ENCODE measurements around the gene DEPDC5. TPM values are rescaled to one million over a fixed set of nuclear protein-coding genes. Genes with fewer than 3 reads are reported as not detected.

DEPDC5 gene
- total RNA-seq, 4 donors from 2014 or later: 11.7 to 15.4 (median 13.3) TPM

DNA sequence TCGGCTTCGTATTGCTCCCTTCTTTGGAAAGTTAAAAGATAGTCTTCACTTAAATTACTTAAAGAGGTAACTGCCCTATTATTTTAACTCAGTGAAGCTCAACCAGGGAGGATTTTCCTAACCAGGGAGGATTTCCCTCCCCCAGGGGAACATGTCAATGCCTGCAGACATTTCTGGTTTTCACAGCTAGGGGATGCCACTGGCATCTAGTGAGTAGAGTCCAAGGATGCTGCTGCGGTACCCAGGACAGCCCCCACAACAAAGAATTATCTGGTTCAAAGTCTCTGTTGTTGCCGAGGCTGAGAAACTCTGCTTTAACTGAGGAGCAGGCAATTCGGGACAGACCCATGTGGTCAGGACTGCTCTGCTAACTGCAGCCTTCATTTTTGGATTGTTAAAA, 82.2 kb downstream of the DEPDC5 start:
- 81 to 88% methylated on average over 5 of the region's 5 CpGs for WGBS, 2 donors
- no peak for DNase-seq (ENCODE audit: low spot score in 2 of 2)
- no peak for TF ChIP-seq POLR2A (IDR thresholded peaks at IDR 0.05)
- TF ChIP-seq, protein P1, sequence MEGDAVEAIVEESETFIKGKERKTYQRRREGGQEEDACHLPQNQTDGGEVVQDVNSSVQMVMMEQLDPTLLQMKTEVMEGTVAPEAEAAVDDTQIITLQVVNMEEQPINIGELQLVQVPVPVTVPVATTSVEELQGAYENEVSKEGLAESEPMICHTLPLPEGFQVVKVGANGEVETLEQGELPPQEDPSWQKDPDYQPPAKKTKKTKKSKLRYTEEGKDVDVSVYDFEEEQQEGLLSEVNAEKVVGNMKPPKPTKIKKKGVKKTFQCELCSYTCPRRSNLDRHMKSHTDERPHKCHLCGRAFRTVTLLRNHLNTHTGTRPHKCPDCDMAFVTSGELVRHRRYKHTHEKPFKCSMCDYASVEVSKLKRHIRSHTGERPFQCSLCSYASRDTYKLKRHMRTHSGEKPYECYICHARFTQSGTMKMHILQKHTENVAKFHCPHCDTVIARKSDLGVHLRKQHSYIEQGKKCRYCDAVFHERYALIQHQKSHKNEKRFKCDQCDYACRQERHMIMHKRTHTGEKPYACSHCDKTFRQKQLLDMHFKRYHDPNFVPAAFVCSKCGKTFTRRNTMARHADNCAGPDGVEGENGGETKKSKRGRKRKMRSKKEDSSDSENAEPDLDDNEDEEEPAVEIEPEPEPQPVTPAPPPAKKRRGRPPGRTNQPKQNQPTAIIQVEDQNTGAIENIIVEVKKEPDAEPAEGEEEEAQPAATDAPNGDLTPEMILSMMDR (IDR thresholded peaks at IDR 0.05): no peak
- H3K4me3 ChIP-seq (ENCODE audit: low read depth, poor library complexity, severe bottlenecking): no peak overlapping the region
- intact Hi-C loops (cut with DNase I; ENCODE audit: low total_unique reads): no loop called here

DNA sequence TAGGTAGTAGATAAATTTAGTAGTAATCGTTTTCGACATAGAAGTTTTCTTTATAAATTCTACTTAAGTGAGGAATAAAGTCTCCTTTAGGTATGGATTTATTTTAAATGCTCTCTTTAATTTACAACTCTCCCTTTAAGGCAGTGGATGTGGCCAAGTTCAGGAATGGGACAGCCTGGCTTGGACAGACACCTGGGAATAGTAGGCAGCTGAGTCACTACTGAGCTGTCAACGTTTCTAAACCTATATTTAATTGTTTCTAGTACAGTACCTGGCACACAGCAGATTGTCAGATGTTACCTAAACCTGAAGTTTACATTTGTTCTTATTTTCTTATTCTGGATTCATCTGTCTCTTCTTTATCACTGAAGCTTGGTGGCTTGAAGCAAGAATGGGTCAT, 85.1 kb downstream of the DEPDC5 start:
- H3K4me3 ChIP-seq (ENCODE audit: low read depth, poor library complexity, severe bottlenecking): no peak overlapping the region
- DNase-seq (ENCODE audit: low spot score in 2 of 2): no peak
- TF ChIP-seq, protein P1 (IDR thresholded peaks at IDR 0.05): no peak
- TF ChIP-seq POLR2A (IDR thresholded peaks at IDR 0.05): no peak
- intact Hi-C loops (cut with DNase I; ENCODE audit: low total_unique reads): no loop called here
- WGBS, 2 donors: 69 to 74% methylated on average over 3 of the region's 3 CpGs

DNA sequence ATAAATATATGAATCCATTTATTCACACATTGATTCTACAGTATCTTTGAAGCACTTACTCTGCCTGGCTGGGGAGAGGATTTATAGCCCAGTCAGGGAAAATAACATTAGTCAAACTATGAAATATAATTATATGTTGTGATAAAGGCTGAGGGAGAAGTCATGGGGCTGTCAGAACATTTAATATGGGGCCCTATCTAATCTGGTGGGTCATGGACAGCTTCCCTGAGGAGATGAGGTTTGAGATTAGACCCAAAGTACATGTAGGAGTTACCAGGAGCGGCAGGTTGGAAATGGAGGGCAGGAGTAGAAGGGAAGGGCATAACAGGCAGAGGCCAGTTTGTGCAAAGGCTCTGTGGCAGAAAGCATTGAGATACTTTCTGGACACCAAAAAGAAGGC, 86.2 kb downstream of the DEPDC5 start:
- no peak for DNase-seq (ENCODE audit: low spot score in 2 of 2)
- whole genome bisulfite sequencing, 2 donors: 89 to 100% methylated on average over 1 of the region's 1 CpG
- TF ChIP-seq, protein P1 (IDR thresholded peaks at IDR 0.05): no peak
- TF ChIP-seq POLR2A (IDR thresholded peaks at IDR 0.05): no peak
- intact Hi-C loops (cut with DNase I; ENCODE audit: low total_unique reads): no loop called here
- H3K4me3 ChIP-seq (ENCODE audit: low read depth, poor library complexity, severe bottlenecking): no peak overlapping the region

DNA sequence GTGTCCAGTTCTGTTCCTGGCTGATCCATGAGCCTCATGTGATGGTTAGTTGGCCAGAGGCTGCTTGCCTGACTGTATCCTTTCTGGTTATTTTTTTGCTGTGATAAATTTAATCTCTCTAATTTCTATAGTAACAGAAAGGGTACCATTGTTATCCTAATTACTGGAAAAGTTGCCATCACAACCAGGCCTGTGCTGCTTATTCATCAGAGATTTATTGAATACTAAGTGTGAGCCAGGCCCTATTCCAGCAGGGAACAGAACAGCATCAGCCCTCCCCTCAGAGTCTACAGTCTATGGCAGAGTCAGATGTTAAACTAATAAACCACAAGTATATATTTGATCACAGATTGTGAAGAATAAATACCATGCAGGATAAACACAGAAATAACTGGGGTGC, 86.8 kb downstream of the DEPDC5 start:
- no peak overlapping the region for H3K4me3 ChIP-seq (ENCODE audit: low read depth, poor library complexity, severe bottlenecking)
- no peak for DNase-seq (ENCODE audit: low spot score in 2 of 2)
- intact Hi-C loops (cut with DNase I; ENCODE audit: low total_unique reads): no loop called here
- TF ChIP-seq, protein P1 (IDR thresholded peaks at IDR 0.05): no peak
- TF ChIP-seq POLR2A (IDR thresholded peaks at IDR 0.05): no peak

DNA sequence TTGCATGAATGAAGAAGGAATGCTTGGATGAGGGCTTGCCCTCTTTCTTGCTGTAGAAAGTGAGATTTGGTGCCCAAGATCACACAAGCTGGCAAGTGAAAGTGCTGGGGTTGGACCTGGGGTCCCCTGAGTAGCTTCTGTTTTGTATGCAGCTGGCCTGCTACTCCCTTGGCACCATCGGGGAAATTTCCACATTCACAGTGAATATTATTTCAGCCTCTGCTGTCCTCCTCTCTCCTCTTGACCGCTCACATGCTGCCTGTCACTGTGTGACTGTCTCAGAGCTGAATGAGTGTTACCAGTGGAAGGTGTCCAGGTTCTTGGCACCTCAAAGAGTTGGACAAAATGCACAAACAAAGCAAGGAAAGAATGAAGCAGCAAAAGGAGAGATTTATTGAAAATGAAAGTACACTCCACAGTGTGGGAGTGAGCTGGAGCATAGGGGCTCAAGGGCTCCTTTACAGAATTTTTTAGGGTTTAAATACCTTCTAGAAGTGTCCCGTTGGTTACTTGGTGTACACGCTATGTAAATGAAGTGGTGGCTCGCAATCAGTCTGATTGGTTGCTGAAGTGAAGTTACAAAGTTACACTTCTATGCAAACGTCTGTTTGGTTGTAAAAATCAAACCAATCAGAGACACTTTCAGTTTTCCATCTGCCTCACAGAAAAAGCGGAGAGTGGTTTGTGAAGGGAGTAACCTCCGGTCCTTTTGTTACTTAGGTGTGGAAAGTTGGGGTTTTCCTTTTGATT, 87.4 kb downstream of the DEPDC5 start:
- no peak overlapping the region for H3K4me3 ChIP-seq (ENCODE audit: low read depth, poor library complexity, severe bottlenecking)
- intact Hi-C loops (cut with DNase I; ENCODE audit: low total_unique reads): no loop called here
- no peak for DNase-seq (ENCODE audit: low spot score in 2 of 2)
- 85 to 88% methylated on average over 8 of the region's 8 CpGs for WGBS, 2 donors
- no peak for TF ChIP-seq POLR2A (IDR thresholded peaks at IDR 0.05)
- TF ChIP-seq, protein P1 (IDR thresholded peaks at IDR 0.05): no peak

DNA sequence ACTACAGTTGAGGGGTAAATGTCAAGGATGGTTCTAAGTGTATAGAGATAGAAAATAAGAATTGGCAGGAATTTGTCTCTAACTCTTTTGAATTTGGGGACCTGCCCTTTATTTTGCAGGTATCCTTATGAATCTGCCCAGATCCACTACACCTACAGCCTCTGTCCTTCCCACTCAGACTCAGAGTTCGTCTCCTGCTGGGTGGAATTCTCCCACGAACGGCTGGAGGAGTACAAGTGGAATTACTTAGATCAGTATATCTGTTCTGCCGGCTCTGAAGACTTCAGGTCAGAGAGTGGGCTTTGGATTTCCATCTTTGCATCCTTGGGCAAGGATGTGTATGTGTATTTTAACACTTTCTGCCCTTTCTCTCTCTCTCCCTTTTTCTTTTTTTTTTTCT, 89.7 kb downstream of the DEPDC5 start:
- DNase-seq (ENCODE audit: low spot score in 2 of 2): no peak
- 91 to 94% methylated on average over 4 of the region's 4 CpGs for WGBS, 2 donors
- no peak overlapping the region for H3K4me3 ChIP-seq (ENCODE audit: low read depth, poor library complexity, severe bottlenecking)
- intact Hi-C loops (cut with DNase I; ENCODE audit: low total_unique reads): no loop called here
- TF ChIP-seq POLR2A (IDR thresholded peaks at IDR 0.05): no peak
- TF ChIP-seq, protein P1 (IDR thresholded peaks at IDR 0.05): no peak
